CD1c-positive myeloid dendritic cell (primary cell): Measurements from ENCODE around the gene MAP3K2.

ENCODE experiments used
- DNase-seq: peaks from one replicate; pipeline ENCODE4 v3.0.0-alpha.2; 2016; ENCODE audit errors: extremely low spot score

The MAP3K2 gene

DNA sequence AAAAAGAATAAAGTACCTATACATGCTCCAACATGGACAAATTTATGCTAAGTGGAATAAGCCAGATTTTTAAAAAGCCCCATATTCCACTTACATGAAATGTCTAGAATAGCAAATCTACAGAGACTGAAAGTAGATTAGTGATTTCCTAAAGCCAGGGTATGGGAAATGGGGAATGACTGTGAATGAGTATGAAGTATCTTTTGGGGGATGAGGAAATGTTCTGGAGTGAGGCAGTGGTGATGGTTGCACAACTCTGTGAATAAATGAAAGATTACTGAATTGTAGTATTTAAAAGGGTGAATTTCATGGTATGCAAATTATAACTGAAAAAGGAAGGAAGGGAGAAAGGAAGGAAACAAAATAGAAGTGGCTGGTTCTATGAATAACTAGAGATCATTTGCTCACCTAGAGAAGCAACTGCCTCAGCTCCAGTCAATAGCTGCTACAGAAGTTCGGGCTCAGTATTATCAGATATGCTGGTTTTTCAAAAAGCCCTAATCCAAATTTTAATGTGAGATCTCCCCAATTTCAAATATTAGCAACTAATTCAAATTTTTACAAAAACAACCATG, 39.3 kb downstream of the MAP3K2 start:
- peak; percentile 20 for DNase-seq

DNA sequence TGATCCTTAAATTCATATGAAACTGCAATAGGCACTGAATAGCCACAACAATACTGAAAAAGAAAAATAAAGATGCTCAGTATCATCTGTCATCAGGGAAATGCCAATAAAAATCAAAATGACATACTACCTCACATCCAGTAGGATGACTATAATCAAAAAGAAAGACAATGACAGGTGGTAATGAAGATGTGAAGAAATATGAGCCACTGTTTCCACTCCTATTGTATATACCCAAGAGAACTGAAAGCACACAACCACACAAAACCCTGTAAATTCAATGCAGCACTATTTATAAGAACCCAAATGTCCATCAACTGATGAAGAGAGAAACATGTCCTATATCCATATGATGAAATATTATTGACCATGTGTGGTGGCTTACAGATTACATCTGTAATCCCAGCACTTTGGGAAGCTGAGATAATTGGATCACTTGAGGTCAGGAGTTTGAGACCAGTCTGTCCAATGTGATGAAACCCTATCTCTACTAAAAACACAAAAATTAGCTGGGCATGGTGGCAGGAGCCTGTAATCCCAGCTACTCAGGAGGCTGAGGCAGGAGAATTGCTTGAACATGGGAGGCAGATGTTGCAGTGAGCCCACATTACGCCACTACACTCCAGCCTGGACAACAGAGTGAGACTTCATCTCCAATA, 39.9 kb downstream of the MAP3K2 start:
- DNase-seq: no peak

DNA sequence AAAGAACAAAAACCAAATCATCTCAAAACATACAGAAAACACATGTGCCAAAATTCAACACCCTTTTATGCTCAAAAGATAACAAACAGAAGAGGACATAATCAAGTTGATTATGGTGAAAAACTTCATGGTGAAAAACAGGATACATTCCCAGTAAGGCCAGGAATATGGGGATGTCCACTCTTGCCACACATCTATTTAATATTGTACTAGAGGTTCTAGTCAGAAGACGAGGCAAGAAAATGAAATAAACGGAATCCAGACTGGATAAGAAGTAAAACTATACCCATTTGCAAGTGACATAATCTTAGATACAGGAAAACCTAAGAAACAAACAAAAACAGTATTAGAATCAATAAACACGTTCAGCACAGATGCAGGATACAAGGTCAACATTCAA, 40.8 kb downstream of the MAP3K2 start:
- no peak for DNase-seq

DNA sequence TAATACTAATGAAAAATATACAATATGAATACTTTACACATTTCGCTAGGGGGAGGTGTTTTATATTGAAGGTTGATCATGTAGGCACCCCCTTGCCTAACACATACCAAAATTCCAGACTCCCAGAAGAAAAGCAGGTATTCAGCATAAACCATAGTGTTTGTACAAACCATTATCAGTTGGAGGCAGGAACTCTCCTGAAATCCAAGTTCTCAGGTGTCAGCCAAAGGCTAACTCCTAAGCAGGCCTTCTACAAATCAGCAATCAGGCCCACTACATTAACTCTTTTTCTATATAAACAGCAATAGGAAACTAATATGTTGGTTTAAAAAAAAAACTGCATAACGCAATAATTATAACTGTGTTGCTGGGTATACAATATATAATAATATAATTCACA, 44.5 kb downstream of the MAP3K2 start:
- DNase-seq: no peak

DNA sequence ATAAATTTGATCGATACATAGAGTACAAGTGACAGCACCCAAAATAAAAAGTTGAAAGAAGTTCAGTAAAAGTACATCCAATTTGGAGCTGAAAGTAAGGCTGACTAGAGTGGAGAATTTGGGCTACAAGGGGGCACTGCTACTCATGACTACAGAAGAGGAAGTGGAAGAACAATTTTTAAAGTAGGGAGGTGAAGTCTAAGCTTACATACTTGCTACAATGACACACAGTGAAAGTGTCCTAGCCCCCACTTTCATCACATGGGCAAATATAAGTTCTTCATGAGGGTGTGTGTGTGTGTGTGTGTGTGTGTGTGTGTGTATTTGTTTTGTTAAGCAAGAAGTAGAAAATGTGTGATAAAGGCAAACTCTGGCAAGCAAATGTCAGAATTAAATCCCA, 45.7 kb downstream of the MAP3K2 start:
- DNase-seq: no peak

DNA sequence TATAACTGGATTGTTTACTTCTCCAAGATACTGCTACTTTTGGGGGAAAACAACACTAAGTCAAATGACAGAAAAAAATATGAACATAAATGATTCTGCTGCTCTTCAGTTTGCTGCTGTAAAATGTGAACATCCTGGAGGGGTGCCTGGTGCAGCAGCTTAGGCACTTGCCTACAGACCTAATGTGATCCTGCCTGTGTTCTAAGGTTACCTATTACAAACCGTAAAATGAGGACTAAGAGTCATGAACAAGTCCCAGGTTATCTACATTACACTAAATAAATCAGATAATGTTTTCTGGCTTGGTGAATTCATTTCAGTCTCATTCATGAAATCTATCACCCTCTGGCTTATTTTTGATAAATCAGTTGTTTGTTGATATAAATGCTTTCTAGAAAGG, 55.4 kb downstream of the MAP3K2 start:
- DNase-seq: no peak

DNA sequence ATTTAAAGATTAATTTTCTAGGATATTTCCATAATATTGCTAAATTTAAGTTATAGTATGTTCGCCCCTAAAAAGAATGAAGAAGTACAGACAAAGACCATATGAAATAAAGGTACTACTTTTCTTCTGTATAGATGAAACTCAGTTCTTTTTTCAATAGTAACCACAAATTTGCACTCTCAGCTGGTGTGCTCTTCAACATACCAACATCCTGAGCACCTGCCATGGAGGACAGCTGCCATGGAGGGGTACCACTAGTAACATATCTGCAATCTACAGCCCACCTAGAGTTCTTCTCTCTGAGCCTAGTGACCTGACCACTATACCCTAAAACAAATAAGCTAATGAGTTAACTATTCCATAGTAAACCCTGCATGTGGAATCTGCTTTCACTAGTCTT, 57.0 kb downstream of the MAP3K2 start:
- DNase-seq: no peak

DNA sequence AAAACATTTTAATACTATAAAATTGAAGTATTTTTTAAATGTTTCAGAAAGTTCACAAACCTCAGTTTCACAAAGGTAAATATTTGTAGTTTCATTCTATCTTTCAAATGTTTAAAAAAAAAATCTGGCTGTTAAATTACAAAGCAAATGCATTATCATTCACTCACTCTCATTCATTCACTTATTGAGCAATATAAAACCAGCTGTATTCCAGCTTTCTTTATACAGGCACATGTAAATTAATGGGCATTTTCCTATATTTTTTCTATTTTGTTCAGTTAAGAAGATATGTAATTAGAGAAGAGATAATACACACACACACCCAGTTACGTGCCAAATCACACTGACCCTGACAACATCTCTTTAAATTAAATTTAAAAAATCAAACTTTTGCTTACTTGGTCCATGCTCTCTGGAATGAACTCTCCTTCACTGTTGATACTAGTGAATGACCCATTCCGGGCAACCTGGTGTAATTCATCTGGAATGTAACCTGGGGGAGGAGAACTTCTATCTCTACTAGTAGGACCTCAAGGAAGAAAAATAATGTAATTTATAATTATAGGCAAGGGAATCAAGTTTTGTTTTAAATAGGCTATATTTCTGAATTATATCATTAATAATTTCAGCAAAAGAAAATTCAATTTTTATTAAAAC, 61.4 kb downstream of the MAP3K2 start:
- no peak for DNase-seq

DNA sequence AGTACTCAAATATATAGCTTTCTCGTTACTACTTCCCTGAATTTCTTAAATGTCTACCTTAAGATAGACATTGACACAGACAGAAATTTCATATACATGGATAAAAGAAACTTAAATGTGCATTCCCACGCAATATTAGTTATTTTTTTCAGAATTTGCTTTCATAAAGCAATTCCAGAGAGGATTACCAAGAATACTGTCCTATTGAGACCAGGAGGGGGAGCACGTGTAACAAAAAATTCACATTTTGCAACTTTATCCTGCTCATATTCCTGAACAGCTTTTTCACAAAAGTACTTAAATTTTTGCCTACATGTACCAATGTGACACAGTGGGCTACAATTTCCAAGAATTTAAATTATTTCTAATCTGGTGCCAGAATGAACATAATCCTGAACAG, 63.1 kb downstream of the MAP3K2 start:
- DNase-seq: peak; percentile 34

DNA sequence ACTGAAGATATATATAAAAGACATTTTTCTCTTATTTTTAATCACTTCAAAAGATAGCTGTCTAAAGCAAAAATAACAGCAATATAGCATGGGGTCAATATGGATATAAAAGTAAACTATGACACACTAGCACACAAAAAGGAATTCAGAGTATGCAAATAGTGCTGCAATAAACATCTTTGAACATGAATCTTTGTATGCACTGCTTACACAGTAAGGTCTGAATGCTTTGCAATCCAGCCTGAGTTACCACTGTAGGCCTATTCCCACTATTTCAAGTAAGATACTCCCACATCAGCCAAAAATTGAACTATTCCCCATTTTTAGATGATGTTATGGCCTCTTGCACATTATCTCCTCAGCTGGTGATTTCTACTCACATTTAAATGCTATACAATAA, 66.5 kb downstream of the MAP3K2 start:
- no peak for DNase-seq

DNA sequence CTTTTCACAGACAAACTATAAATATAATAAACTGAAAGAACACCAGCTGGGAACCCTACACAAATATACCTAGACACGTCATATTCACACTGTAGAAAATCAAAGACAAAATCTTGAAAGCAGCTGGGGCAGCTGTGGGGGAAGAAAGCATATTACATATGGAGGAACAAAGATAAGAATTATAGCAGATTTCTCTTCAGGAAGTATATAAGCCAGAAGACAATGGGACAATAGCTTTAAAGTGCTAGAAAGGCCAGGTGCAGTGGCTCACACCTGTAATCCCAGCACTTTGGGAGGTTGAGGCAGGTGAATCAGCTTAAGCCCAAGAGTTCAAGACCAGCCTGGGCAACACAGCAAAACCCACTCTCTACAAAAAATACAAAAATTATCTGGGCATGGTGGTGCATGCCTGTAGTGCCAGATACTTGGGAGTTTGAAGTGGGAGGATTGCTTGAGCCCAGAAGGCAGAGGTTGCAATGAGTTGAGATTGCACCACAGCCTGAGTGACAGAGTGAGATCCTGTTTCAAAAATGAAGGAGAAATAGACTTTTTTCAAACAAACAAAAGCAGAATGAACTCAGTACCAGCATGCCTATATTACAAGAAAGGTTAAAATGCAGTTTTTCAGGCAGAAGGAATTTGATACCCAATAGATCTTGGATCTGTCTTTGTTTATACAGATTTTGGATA, 67.0 kb downstream of the MAP3K2 start:
- DNase-seq: no peak

DNA sequence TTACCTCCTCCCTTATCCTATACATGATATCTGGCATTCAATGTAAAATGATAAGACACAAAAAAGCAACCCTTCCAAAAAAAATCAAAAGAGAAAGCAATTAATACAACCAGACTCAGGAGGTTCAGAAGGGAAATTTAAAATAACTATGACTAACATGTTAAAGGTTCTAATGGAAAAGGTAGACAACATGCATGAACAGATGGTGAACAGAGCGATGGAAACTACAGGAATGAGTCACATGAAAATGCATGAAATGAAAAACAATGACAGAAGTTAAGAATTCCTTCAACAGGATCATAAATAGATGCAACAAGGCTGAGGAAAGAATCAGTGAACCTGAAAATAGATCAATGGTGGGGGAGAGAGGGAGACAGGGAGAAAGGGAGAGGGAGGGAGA, 67.7 kb downstream of the MAP3K2 start:
- no peak for DNase-seq

DNA sequence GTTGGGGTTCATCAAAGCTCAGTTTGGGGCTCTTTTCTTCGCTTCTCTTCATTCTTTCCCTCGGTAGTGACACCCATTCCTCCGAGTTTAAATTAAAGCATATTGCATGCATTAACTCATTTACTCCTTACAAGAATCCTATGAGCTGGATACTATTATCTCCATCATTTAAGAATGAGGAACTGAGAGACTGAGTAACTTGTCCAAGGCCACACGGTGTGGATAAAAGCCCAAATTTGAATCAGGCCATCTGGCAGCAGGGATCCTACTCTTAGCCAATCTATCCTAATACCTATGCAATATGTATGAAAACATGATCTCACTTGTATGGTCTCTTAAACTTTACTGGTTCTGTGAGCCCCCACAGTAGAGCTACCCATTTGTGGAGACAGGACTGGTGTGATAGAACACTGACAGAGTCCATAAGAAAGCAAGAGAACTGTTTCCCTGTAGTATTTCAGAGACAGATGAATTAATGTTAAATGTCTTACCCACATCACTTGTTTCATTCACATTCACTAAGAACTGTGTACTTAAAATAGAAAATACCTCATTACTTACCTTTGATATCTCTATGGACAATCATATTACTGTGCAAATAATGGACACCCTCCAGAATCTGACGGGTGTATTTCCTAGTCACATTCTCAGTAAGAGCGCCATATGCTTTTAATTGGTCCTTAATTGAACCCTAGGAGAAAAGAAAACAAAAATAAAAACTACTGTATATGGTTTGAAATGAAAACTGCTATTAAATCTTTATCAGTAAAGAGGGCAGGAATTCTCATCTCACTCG, 73.4 kb downstream of the MAP3K2 start:
- DNase-seq: peak; percentile 38

DNA sequence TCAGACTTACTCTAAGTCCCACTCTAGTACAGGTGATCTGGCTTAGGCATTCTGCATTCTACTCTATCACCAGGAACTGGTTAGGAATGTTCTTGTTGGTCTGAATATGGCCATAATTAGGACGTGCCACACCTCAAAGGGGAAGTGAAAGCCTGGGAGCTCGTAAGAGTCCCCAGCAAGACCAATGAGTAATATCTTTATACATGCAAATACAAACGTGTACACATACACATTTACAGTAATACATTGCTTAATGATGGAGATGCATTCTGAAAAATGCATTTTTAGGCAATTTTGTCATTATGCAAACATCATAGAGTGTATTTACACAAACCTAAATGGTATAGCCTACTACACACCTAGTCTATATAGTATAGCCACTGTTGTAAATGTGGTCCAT, 74.4 kb downstream of the MAP3K2 start:
- DNase-seq: peak; percentile 73

DNA sequence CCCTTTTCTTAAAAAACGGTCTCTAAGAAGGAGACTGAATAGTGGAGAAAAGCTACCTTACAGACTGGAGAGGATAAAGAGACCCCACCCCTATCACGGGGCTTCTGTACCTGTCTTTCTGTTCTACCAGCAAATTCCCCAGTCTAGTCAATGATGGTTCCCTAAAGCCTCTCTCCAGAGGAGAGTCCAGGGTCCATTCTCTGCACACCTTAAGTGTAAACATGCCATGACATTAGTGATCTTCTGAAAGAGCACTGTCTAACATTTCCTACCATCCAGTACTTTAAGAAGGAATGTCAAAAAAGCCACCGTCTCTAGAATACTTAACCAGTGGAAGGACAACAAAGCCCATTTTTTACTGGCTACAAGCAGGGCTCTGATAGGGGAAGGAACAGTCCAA, 76.8 kb downstream of the MAP3K2 start:
- no peak for DNase-seq

DNA sequence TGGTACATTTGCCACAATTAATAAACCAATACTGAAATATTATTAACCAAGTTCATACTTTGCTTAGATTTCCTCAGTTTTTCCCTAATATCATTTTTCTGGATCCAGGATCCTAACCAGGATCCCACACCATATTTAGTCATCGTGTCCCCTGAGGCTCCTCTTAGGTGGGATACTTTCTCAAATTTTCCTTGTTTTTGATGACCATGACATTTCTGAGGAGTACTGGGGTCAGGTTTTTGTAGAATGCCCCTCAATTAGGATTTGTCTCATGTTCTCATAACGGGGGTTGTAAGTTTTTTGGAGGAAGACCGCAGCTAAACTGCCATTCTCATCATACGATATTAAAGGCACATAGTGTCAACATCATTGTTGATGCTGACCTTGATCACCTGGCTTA, 78.3 kb downstream of the MAP3K2 start:
- no peak for DNase-seq

DNA sequence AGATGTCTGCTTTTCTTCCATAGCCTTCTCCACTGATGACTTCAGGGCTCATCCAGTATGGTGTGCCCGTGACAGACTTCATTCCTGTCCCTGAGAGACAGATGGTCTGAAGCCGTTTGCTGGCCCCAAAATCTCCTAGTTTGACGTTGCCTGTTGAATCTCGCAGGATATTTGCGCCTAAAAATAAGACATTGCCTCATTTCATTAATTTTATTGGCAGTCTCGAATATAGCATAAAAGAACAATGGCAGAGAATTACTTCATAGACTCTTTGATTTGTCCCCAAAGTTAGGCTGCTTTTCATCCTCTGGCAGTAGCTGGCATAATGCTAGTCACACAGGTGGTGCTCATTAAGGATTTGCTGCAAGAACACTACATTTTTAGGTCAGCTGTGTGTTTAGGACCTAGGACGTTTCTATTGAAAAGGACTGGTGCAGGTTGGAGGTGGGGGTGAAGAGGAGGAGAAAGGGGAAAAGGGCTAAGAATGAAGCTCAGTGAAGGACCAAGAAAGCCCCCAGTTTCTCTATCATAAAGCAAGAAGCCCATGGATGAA, 79.1 kb downstream of the MAP3K2 start:
- DNase-seq: no peak

DNA sequence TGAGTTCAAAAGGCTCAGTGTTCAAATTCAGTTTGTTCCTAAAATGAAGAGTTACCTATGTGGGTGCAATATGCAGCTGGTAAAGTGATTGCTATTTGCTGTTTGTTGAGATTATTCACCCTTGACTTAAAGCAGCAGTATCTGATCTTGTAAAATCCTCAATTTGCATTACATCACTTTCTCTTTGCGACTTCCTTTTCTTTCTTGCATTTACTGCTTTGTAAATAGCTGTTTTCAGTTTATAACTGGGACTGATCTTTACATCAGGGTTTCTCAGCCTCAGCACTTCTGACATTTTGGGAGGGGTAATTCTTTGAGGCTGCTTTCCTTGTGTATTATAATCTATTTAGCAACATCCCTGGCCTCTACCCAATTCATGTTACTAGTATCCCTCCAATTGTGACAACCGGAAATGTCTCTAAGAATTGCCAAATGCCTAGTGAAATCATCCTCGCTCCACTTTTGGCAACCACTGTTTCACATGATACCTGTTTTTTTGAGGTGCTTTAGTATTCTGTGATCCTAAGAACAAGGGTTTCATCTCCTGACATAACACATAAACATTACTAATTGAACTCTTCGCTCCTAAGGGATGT, 81.7 kb downstream of the MAP3K2 start:
- DNase-seq: no peak

DNA sequence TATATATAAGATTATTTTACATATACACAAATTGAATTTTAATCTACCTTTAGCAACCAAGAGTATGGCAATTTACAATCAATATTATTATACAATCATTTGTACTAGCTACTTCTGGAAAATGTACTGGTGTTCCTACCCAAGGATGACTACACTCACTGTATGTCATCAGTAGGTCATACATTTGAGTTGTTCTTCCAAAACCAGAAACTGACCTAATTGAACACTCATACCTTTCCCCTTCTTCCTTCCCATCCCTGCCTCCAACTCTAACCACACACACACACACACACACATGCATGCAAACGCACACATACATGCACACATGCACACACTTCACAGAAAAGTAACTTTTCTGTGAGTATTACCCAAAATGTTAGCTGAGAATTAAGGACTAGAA, 85.6 kb downstream of the MAP3K2 start:
- DNase-seq: no peak

DNA sequence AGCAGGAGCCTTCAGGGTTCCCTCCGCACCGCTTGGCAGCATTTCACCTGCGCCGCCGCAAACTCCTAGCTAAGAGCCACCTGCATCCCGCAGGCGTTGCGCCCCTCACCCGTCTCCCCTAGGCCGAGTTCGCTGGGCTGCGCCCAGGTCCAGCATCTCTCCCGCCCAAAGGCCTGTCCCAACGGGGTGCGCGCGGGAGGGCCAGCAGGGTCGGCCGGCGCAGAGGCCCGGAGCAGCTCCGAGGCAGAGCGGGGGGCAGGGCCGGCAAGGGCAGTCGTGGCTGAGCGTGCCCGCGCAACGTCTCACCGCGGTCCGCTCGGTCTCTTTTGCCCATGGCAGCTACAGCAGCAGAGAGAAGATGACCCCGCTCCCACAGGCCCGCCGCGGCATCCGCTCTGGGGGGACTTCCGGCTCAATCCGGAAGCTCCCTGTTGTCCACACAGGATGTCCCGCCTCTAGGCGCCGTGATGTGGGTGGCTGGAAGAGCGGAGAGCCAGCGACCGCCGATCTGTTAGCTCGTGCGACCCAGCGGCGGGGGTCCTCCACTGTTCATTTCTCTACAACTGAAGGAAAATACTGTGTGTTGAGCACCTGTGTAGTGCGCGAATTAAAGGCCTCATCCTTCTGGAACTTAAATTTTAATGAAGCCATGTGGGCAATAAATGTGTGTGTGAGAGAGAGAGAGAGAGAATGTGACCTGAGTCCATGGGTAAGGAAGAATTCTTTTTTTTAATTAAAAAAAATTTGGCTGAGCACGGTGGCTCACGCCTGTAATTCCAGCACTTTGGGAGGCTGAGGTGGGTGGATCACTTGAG, 93.8 kb downstream of the MAP3K2 start, which contains the start of gene ERCC3:
Gene ERCC3, minus strand, starts transcription at position 397 of the 815 bp plus-strand sequence. Its CDS starts 63 bp downstream, at position 334.
- peak; percentile 82 for DNase-seq
